GM12891 (cell line): Measurements from ENCODE around the gene NFIX.

Experiments
- DNase-seq: peaks from one replicate; pipeline ENCODE4 v3.0.0; 2011; ENCODE audit warnings: low spot score; ENCODE audit not compliant: insufficient read length
- FAIRE-seq: peaks from 2 replicates; lab custom pipeline; 2011; peaks lifted over from hg19 to GRCh38; lab: Jason Lieb, UNC
- PAX5 ChIP-seq: IDR thresholded peaks from 2 replicates; pipeline ENCODE4 v1.6.1; 2011; ENCODE audit warnings: low read length, moderate library complexity, mild to moderate bottlenecking; ENCODE audit not compliant: insufficient read depth, severe bottlenecking
- POLR2A ChIP-seq: IDR thresholded peaks from 2 replicates; pipeline ENCODE4 v1.6.1; 2011; ENCODE audit warnings: low read depth, low read length, control low read depth
- POLR2AphosphoS5 ChIP-seq: IDR thresholded peaks from 2 replicates; pipeline ENCODE4 v1.6.1; 2011; ENCODE audit warnings: low read depth, low read length, control low read depth
- POU2F2 ChIP-seq: IDR thresholded peaks from 2 replicates; pipeline ENCODE4 v1.6.1; 2011; ENCODE audit warnings: low read depth, mild to moderate bottlenecking, control low read depth, low read length, moderate library complexity
- SPI1 ChIP-seq: IDR thresholded peaks from 2 replicates; pipeline ENCODE4 v1.6.1; 2011; ENCODE audit warnings: low read depth, low read length, control low read depth
- TAF1 ChIP-seq: IDR thresholded peaks from 2 replicates; pipeline ENCODE4 v1.6.1; 2011; ENCODE audit warnings: low read depth, low read length, control low read depth

NFIX gene

GRCh38 chr19:13120817-13121216 is 125.5 kb downstream of the NFIX start:
- DNase-seq (no peak), FAIRE-seq (no peak)
- TF ChIP-seq POU2F2 = no peak
- no peak for TF ChIP-seq POLR2A
- TF ChIP-seq PAX5 = no peak
- no peak for TF ChIP-seq TAF1
- no peak for TF ChIP-seq SPI1

DNA sequence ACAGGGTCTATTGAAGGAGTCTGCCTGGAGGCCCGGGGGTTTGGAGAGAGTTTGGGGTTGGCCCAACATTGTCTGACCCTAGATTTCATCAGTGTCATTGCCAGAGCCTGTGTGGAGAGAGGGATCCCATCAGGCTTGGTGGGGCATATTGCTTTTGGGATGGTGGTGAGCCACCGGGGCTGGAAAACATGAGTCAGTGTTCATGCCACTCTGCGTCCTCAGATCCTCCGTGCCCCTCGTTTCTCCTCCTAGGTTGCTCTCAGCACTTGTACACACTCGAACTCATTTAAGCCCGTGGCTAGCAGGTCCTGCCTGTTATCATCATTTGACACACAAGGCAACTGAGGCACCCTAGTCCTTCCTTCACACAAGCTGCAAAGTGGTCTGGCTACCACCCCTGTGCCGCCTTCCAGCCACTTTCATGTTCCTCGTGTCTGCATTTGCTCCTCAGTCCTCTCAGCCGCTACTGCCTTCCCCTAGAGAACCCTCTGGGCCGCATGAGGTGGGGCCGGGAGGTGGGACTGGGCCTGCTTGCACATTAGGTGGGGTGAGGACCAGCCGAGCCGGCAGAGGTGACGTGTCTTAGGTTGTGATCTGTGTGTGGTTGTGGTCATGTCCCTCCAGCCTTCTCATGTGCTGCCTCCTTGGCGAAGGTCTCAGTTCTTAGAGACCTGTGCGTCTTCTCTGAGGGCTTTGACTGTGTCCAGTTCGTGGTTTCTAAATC is 126.4 kb downstream of the NFIX start:
- FAIRE-seq (no peak), DNase-seq (no peak)
- TF ChIP-seq POLR2AphosphoS5 (peak; percentile 10; the same call in 1 of the 2 replicates), PAX5 (no peak)

GRCh38 chr19:13122275-13122878 is 127.1 kb downstream of the NFIX start:
- DNase-seq = no peak
- FAIRE-seq = no peak
- TF ChIP-seq POLR2A (no peak), PAX5 (no peak), POU2F2 (no peak), TAF1 (no peak), POLR2AphosphoS5 (0 out of 2 replicates have a peak, but pooled peaks have one; percentile 8)

DNA sequence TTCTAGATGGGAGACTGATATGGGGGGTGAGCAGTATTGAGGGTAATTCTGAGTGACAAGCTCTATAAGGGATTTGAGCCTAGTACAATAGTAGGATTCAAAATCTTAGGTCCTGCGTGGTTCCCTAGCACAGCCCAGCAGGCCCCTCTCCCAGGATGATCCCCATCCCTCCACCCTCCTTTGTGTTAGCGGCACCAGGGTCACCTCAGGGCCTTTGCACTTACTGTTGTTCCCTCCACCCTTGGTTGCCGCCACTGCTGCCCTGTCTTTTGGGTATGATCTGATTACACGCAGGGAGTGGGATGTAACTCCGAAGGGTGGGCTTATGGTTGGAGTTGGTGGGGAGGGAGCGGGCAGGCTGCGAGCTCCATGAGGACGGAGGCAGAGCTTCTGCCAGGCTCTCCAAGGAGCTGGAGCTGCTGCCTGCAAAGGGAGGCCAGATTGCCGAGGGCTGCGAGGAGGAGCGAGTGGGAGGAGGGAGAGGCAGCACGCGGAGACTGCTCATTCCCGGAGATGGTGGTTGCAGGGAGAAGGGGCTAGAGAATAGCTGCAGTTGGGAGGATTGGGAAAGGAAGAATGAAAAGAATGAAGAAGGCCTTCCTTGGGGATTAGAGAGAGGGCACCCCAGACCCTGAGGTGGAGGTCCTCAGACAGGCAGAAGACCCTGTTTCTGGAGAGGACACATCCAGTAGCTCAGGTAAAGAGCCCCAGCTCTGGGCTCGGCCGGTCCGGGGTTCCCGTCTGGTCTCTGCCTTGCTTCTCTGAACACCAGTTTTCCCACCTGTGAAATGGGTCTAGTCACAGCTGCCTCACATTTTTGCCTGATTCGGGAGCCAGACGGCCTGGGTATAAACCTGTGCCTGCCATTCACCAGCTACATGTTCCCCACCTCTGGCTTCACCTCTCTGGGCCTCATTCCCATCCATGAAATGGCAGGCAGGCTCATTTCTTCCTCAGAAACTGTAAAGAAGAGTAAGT is 128.0 kb downstream of the NFIX start:
- FAIRE-seq = no peak
- TF ChIP-seq POLR2AphosphoS5 (no peak), POLR2A (no peak), SPI1 (no peak), POU2F2 (no peak), TAF1 (no peak), PAX5 (no peak)
- DNase-seq = no peak

DNA sequence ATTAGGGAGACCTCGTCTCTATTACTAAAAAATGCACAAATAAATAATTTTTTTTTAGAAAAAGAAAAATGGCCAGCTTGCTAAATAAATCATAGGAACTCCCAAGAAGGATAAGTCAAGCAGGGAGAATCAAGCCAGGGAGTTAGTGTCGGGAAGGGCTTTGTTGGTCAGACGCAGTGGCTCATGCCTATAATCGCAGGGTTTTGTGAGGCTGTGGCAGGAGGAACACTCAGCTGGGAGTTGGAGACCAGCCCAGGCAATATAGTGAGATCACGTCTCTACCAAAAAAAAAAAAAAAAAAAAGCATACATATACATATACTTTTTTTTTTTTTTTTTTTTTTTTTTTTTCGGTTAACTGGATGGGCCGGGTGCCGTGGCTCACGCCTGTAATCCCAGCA is 131.8 kb downstream of the NFIX start:
- FAIRE-seq = no peak
- TF ChIP-seq PAX5 = no peak
- no peak for TF ChIP-seq POLR2A
- TF ChIP-seq POLR2AphosphoS5 = no peak
- TF ChIP-seq SPI1 = no peak
- no peak for TF ChIP-seq TAF1
- no peak for TF ChIP-seq POU2F2
- DNase-seq = no peak

DNA sequence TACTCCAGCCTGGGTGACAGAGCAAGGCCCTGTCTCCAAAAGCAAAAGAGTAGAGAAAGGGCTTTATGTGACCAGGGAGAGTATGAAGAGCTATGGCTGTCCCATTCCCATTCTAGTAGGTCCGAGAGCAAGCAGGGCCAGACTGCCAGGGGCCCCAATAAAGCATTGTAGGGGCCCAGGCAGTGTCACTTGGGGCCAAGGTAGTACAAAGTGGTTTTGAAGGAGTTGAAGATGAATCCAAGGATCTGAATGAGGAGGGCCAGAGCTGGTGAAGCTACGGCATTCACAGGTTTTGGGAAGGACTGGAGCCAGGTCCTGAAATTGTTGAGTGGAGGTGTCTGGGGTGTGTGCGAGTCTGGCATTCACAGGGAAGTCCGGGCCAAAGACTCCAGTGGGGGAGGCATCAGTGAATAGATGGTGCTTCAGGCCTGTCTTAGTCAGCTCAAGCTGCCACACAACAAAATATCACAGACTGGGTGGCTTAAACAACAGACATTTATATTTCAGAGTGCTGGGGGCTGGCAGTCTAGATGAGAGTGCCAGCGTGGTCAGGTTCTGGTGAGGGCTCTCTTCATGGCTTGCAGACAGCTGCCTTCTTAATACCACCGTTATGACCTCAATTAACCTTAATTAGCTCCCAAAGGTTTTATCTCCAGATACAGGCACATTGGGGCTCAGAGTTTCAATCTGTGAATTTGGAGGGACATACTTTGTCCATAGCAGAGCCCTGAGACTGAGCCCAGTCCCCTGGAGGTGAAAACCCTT is 132.7 kb downstream of the NFIX start:
- DNase-seq (no peak), FAIRE-seq (no peak)
- no peak for TF ChIP-seq POLR2A
- no peak for TF ChIP-seq SPI1
- no peak for TF ChIP-seq TAF1
- TF ChIP-seq POLR2AphosphoS5 = no peak
- TF ChIP-seq POU2F2 = no peak
- TF ChIP-seq PAX5 = no peak

DNA sequence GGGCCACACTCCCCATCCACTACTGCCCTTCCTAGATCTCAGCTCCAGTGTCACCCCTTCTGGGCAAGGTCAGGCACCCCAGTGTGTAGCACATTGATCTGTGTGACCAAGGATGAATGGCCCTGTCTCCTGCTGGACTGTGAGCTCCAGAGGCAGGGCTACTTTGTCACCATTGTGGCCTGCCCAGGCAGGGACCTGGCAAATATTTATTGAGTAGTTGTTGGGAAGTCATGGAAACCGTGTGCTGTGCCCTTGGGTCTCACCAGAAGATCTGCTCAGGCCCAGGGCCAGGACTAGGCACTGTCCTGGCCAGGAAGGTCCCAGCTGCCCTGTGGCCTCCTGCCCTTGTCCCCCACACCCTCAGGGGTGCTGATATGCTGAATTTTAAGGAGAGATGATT is 133.3 kb downstream of the NFIX start:
- FAIRE-seq (no peak), DNase-seq (no peak)
- TF ChIP-seq SPI1 (no peak), POLR2AphosphoS5 (no peak), POU2F2 (no peak), PAX5 (no peak), TAF1 (no peak), POLR2A (no peak)

DNA sequence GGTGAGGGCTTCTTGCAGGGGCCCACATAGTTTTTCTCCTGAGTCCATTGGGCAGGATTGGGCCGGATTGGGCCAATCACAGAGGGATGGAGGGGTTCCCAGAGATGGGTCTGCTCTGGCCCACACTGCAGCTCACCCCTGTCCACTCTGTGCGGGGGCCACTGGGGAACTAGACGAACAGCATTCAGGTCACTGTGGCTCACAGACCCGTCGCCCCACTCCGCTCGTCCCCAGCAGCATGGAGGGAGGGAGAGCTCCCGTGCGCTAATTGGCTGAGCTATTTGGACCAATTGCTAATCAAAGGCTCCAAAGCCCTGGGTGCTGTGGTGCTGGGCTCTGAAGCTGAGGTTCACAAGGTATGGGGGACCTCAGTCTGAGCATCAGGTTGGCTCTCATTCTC is 134.1 kb downstream of the NFIX start:
- no peak for DNase-seq
- TF ChIP-seq POLR2AphosphoS5 (peak; percentile 33; the same call in 1 of the 2 replicates), TAF1 (no peak)
- no peak for FAIRE-seq
